LHCN-M2 (cell line): ENCODE data around the gene PPP1R10. TPM values are rescaled to one million over a fixed set of nuclear protein-coding genes. Genes with fewer than 3 reads are reported as not detected.

Experiments used
- DNase-seq: peaks from one replicate; pipeline ENCODE4 v3.0.0-alpha.2; 2012; ENCODE audit warnings: low read depth
- total RNA-seq: library from RNA; depleted of rRNA; stranded (reverse); fragments of >200 nt; gene quantifications from 2 replicates; pipeline ENCODE4 v1.2.3, GENCODE V29; 2014

The PPP1R10 gene
- total RNA-seq, 1 experiment from 2014 or later, result 37.9 TPM

GRCh38 chr6:30619561-30619960, 2.5 kb upstream of the PPP1R10 start:
- no peak for DNase-seq

- DNase-seq, result peak; percentile 60
Observed at GRCh38 chr6:30618270-30618797, 1.3 kb upstream of the PPP1R10 start.

GRCh38 chr6:30617565-30618269, 674 bp upstream of the PPP1R10 start, which contains the start of gene MRPS18B:
TSS of gene MRPS18B (plus strand) at chr6:30617840. CDS start at chr6:30617866, 26 bp downstream.
- DNase-seq, result peak; percentile 98

GRCh38 chr6:30615958-30616810, 859 bp downstream of the PPP1R10 start:
- peak; percentile 33 for DNase-seq

GRCh38 chr6:30615219-30615957, 1.7 kb downstream of the PPP1R10 start:
- peak; percentile 83 for DNase-seq

- peak; percentile 98 for DNase-seq
Observed at GRCh38 chr6:30614843-30615218, 2.2 kb downstream of the PPP1R10 start.

GRCh38 chr6:30614044-30614842, 2.8 kb downstream of the PPP1R10 start:
- DNase-seq, result no peak

- peak; percentile 49 for DNase-seq
Observed at GRCh38 chr6:30613251-30614043, 3.6 kb downstream of the PPP1R10 start.

- peak; percentile 52 for DNase-seq
Observed at GRCh38 chr6:30612687-30613248, 4.3 kb downstream of the PPP1R10 start.

GRCh38 chr6:30612213-30612612, 4.8 kb downstream of the PPP1R10 start:
- peak; percentile 63 for DNase-seq

GRCh38 chr6:30611856-30612194, 5.2 kb downstream of the PPP1R10 start:
- DNase-seq, result no peak

GRCh38 chr6:30611150-30611855, 5.7 kb downstream of the PPP1R10 start:
- no peak for DNase-seq

- DNase-seq, result no peak
Observed at GRCh38 chr6:30610065-30610464, 7.0 kb downstream of the PPP1R10 start.

- DNase-seq, result no peak
Observed at GRCh38 chr6:30603961-30604360, 13.1 kb downstream of the PPP1R10 start.

- DNase-seq, result no peak
Observed at GRCh38 chr6:30601815-30602641, 15.0 kb downstream of the PPP1R10 start.

- no peak for DNase-seq
Observed at GRCh38 chr6:30601436-30601814, 15.6 kb downstream of the PPP1R10 start.

GRCh38 chr6:30600451-30600961, 16.5 kb downstream of the PPP1R10 start:
- DNase-seq, result no peak
